HEK293 (cell line): ENCODE measurements around the gene CA5A.

Source experiments
- CTCF ChIA-PET: fragments of 350-600 bp; formaldehyde crosslinking; extraction: SDS; loops from one replicate; lab custom pipeline; 2021; ENCODE audit warnings: antibody characterized with exemption; lab: Yijun Ruan, JAX
- POLR2A ChIA-PET: fragments of 300-600 bp; formaldehyde crosslinking; extraction: SDS; loops from one replicate; lab custom pipeline; 2020; ENCODE audit warnings: antibody characterized with exemption, inconsistent platforms; lab: Yijun Ruan, JAX
- H3K27ac ChIP-seq: fragments of 200-500 bp; sonication (Bioruptor generic); 2 replicates; pipeline ENCODE4 v1.5.1; 2014; ENCODE audit warnings: low read depth, low read length, control low read depth, inconsistent platforms; ENCODE audit errors: extremely low read depth
- H3K36me3 ChIP-seq, 2 experiments: fragments of 200-500 bp in 1 of 2; sonication (Bioruptor generic) in 1 of 2; 1 replicate in 1 of 2; 2 replicates in 1 of 2; pipeline ENCODE4 v1.5.1; 2014 to 2017; ENCODE audit warnings: inconsistent platforms in 2 of 2, low read length in 2 of 2; ENCODE audit not compliant: control insufficient read depth in 2 of 2, insufficient read depth in 1 of 2
- H3K4me1 ChIP-seq: fragments of 200-500 bp; sonication (Bioruptor generic); 2 replicates; pipeline ENCODE4 v1.5.1; 2014; ENCODE audit warnings: mild to moderate bottlenecking, low read length, inconsistent platforms; ENCODE audit not compliant: control insufficient read depth, insufficient read depth
- H3K4me3 ChIP-seq: 2 replicates; pipeline ENCODE4 v1.5.1; 2011; ENCODE audit warnings: low read depth, mild to moderate bottlenecking, control low read depth, low read length, moderate library complexity
- H3K9me3 ChIP-seq: fragments of 200-500 bp; sonication (Bioruptor generic); 2 replicates; pipeline ENCODE4 v1.5.1; 2014; ENCODE audit warnings: low read depth, low read length, inconsistent platforms; ENCODE audit not compliant: control insufficient read depth, insufficient read depth
- BCL11A ChIP-seq: fragments of 450-650 bp; formaldehyde crosslinking; IDR thresholded peaks from 2 replicates; pipeline ENCODE4 v1.5.1; 2016; ENCODE audit warnings: low read depth, missing biosample characterization, missing genetic modification characterization
- EGR2 ChIP-seq: fragments of 450-650 bp; formaldehyde crosslinking; IDR thresholded peaks from 2 replicates; pipeline ENCODE4 v1.5.1; 2016; ENCODE audit warnings: low read depth, missing biosample characterization, missing genetic modification characterization
- FEZF1 ChIP-seq: fragments of 450-650 bp; formaldehyde crosslinking; IDR thresholded peaks from 2 replicates; pipeline ENCODE4 v1.5.1; 2016; ENCODE audit warnings: missing biosample characterization, missing genetic modification characterization
- HOXD13 ChIP-seq: sonication (generic); formaldehyde crosslinking; IDR thresholded peaks from 2 replicates; pipeline ENCODE4 v1.8.0; 2022; ENCODE audit warnings: missing genetic modification reagents, borderline replicate concordance
- OVOL3 ChIP-seq: fragments of 450-650 bp; formaldehyde crosslinking; IDR thresholded peaks from 2 replicates; pipeline ENCODE4 v1.5.1; 2016; ENCODE audit warnings: missing biosample characterization, missing genetic modification characterization
- PATZ1 ChIP-seq: fragments of 450-650 bp; formaldehyde crosslinking; IDR thresholded peaks from 2 replicates; pipeline ENCODE4 v1.5.1; 2016; ENCODE audit warnings: missing biosample characterization, missing genetic modification characterization
- SCRT1 ChIP-seq: fragments of 450-650 bp; formaldehyde crosslinking; IDR thresholded peaks from 2 replicates; pipeline ENCODE4 v1.5.1; 2016; ENCODE audit warnings: missing biosample characterization, missing genetic modification characterization, borderline replicate concordance
- SP7 ChIP-seq: fragments of 450-650 bp; formaldehyde crosslinking; IDR thresholded peaks from 2 replicates; pipeline ENCODE4 v1.5.1; 2016; ENCODE audit warnings: missing biosample characterization, missing genetic modification characterization
- TRIM28 ChIP-seq: IDR thresholded peaks from 2 replicates; pipeline ENCODE4 v1.6.1; 2011; ENCODE audit warnings: low read length, control low read depth, borderline replicate concordance
- TSHZ1 ChIP-seq: fragments of 450-650 bp; formaldehyde crosslinking; IDR thresholded peaks from 2 replicates; pipeline ENCODE4 v1.5.1; 2016; ENCODE audit warnings: missing biosample characterization, missing genetic modification characterization, borderline replicate concordance
- ZBTB17 ChIP-seq: fragments of 450-650 bp; formaldehyde crosslinking; IDR thresholded peaks from 2 replicates; pipeline ENCODE4 v1.5.1; 2016; ENCODE audit warnings: missing biosample characterization, missing genetic modification characterization
- ZBTB6 ChIP-seq: fragments of 450-650 bp; formaldehyde crosslinking; IDR thresholded peaks from 2 replicates; pipeline ENCODE4 v1.5.1; 2017; ENCODE audit warnings: missing biosample characterization, missing genetic modification characterization
- ZNF157 ChIP-seq: fragments of 450-650 bp; formaldehyde crosslinking; IDR thresholded peaks from 2 replicates; pipeline ENCODE4 v1.5.1; 2016; ENCODE audit warnings: missing biosample characterization, missing genetic modification characterization
- ZNF274 ChIP-seq, 2 experiments: fragments of 200-500 bp in 1 of 2; fragments of 450-650 bp in 1 of 2; sonication (Bioruptor generic) in 1 of 2; formaldehyde crosslinking in 1 of 2; IDR thresholded peaks; 2 replicates each; pipeline versions ENCODE4 v1.5.1 to v1.6.1; 2014 to 2016; ENCODE audit warnings: borderline replicate concordance in 1 of 2, inconsistent platforms in 1 of 2, low read length in 1 of 2, missing biosample characterization in 1 of 2, missing genetic modification characterization in 1 of 2
- ZNF311 ChIP-seq: fragments of 450-650 bp; formaldehyde crosslinking; IDR thresholded peaks from 2 replicates; pipeline ENCODE4 v1.5.1; 2017; ENCODE audit warnings: missing biosample characterization, missing genetic modification characterization, borderline replicate concordance
- ZNF335 ChIP-seq: fragments of 450-650 bp; formaldehyde crosslinking; conservative IDR thresholded peaks from 2 replicates; pipeline ENCODE4 v1.5.1; 2016; ENCODE audit warnings: missing biosample characterization, missing genetic modification characterization
- ZNF560 ChIP-seq: fragments of 450-650 bp; formaldehyde crosslinking; IDR thresholded peaks from 2 replicates; pipeline ENCODE4 v1.5.1; 2017; ENCODE audit warnings: missing biosample characterization, missing genetic modification characterization, borderline replicate concordance
- ZNF660 ChIP-seq: fragments of 450-650 bp; IDR thresholded peaks from 2 replicates; pipeline ENCODE4 v1.5.1; 2018; ENCODE audit warnings: missing biosample characterization, mild to moderate bottlenecking, missing genetic modification characterization
- TF ChIP-seq, protein P1 (sequence below): fragments of 450-650 bp; formaldehyde crosslinking; IDR thresholded peaks from 2 replicates; pipeline ENCODE4 v1.5.1; 2016; ENCODE audit warnings: missing biosample characterization, missing genetic modification characterization
- TF ChIP-seq, protein P2 (sequence below): fragments of 450-650 bp; formaldehyde crosslinking; IDR thresholded peaks from 2 replicates; pipeline ENCODE4 v1.5.1; 2016; ENCODE audit warnings: missing biosample characterization, missing genetic modification characterization

Gene CA5A

DNA sequence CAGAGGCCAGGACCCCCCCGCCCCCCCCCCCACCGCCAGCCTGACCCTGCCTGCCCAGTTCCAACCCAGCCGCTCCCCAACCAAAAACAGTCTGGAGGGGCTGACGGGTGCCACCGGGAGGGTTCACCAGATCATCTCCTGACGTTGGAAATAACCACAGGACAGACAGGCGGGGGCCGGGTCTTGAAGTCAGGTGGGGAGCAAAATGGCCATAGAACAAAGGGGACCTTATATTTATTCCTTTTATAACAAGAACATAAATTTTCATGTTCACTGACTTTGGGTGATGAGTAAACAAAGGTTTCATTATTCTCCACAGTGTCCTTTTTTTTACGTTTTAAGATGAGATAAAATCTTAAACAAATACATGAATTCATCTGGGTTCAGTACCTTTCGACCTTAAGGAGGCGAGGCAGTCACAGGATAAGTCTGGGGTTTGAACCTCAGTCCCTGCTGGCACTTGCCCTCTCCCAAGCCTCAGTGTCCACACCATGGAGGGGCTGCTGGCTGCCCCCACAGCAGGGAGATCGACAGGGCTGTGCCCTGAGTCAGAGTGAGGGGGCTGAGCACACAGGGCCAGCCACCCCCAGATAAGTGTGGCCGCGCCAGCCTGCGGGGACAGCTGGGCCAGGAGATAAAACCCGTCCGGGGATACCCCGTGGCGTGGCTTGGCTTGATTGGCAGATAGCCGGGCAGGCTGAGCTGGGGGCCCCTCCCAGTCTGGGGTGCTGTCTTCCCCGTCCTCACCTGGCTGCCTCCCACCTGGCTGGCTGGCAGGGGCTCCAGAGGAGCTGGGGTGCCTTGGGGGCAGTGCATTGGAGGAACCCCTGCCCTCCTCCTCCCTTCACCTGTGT is 82.0 kb downstream of the CA5A start (continued):
- TF ChIP-seq ZNF157 (no peak), SCRT1 (tag by site-specific recombination) (no peak), BCL11A (0 out of 2 replicates have a peak, but pooled peaks have one; percentile 30), ZNF660 (no peak), PATZ1 (tag by site-specific recombination) (peak; percentile 58; the same call in 1 of the 2 replicates), ZNF274 (IDR thresholded peaks at IDR 0.05; ENCODE audit: low read length) (no peak), ZNF274 (tag by site-specific recombination; IDR thresholded peaks at IDR 0.05; ENCODE audit: borderline replicate concordance) (no peak), ZNF311 (no peak), OVOL3 (tag by site-specific recombination) (no peak), TSHZ1 (tag by site-specific recombination) (no peak), SP7 (no peak), EGR2 (peak; percentile 60), FEZF1 (tag by site-specific recombination) (peak; percentile 35), ZNF335 (tag by site-specific recombination) (peak; percentile 17; the same call in 1 of the 2 replicates)
- TF ChIP-seq, protein P1, sequence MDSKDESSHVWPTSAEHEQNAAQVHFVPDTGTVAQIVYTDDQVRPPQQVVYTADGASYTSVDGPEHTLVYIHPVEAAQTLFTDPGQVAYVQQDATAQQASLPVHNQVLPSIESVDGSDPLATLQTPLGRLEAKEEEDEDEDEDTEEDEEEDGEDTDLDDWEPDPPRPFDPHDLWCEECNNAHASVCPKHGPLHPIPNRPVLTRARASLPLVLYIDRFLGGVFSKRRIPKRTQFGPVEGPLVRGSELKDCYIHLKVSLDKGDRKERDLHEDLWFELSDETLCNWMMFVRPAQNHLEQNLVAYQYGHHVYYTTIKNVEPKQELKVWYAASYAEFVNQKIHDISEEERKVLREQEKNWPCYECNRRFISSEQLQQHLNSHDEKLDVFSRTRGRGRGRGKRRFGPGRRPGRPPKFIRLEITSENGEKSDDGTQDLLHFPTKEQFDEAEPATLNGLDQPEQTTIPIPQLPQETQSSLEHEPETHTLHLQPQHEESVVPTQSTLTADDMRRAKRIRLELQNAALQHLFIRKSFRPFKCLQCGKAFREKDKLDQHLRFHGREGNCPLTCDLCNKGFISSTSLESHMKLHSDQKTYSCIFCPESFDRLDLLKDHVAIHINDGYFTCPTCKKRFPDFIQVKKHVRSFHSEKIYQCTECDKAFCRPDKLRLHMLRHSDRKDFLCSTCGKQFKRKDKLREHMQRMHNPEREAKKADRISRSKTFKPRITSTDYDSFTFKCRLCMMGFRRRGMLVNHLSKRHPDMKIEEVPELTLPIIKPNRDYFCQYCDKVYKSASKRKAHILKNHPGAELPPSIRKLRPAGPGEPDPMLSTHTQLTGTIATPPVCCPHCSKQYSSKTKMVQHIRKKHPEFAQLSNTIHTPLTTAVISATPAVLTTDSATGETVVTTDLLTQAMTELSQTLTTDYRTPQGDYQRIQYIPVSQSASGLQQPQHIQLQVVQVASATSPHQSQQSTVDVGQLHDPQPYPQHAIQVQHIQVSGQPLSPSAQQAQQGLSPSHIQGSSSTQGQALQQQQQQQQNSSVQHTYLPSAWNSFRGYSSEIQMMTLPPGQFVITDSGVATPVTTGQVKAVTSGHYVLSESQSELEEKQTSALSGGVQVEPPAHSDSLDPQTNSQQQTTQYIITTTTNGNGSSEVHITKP (tag by site-specific recombination) = peak; percentile 9; the same call in 1 of the 2 replicates

DNA sequence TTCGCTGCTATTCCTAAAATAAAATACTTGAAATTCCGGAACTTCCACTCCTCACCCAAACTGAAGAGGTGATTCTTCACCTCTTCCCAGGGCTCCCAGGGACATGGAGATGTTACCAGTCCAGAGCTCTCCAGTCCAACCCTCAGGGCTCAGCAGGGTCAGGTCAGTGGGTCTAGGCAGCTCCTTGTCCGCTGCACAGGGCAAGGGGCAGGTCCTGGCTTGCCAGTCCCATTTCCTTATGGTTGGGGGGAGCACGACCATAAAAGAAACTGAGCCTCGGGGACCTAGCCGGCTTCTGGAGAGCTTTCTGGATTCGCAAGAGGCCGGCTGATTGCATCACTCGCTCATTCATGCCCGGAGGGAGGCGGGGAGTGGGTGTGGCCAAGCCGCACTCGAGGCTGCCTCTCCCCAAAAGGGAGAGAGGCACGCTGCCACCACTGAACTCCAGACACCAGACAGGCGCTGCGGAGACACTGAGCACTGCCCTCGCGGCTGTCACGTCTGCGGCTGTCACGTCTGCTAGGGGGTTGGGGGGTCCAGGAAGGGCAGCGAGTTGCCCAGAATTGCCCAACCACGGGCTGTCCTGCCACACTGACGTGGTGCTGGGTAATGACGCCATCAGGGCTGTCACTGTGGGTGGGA is 82.8 kb downstream of the CA5A start:
- CTCF ChIA-PET = interaction anchor here (0.6 to 5.3 kb wide), 8 partner anchors 18 to 76 kb away, joined by 3 to 21 read pairs (median 4); no protein-coding TSS in a partner anchor
- peak overlapping the region; percentile 9 for H3K4me3 ChIP-seq
- peaks cover 0 to 29% of the 10 kb centered on the region in 2 experiments; a peak in 1 of 3 replicates for H3K36me3 ChIP-seq
- peaks cover 8% of the 10 kb centered on the region for H3K4me1 ChIP-seq
- H3K27ac ChIP-seq = peak overlapping the region; percentile 84
- POLR2A ChIA-PET = interaction anchor here (0.9 to 1.7 kb wide), 7 partner anchors 11 to 88 kb away, joined by 3 to 13 read pairs (median 5); partner anchors contain the start of genes KLHDC4 and SLC7A5
- no peaks in the 10 kb centered on the region for H3K9me3 ChIP-seq
- peak; percentile 96 for TF ChIP-seq ZBTB6 (tag by site-specific recombination)
- peak; percentile 34 for TF ChIP-seq ZBTB17 (tag by site-specific recombination)
- TF ChIP-seq ZNF560 (tag by site-specific recombination) = no peak
- peak; percentile 81; the same call in 1 of the 2 replicates for TF ChIP-seq HOXD13 (CRISPR knock-in tag)
- TF ChIP-seq TRIM28 = 0 out of 2 replicates have a peak, but pooled peaks have one; percentile 32
- TF ChIP-seq, protein P2, sequence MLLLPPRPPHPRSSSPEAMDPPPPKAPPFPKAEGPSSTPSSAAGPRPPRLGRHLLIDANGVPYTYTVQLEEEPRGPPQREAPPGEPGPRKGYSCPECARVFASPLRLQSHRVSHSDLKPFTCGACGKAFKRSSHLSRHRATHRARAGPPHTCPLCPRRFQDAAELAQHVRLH (tag by site-specific recombination) = 0 out of 2 replicates have a peak, but pooled peaks have one; percentile 25
